HepG2 (cell line): Measurements from ENCODE around the gene UQCC2. TPM values are rescaled to one million over a fixed set of nuclear protein-coding genes. Genes with fewer than 3 reads are reported as not detected.

Experiments
- CBFB ChIP-seq: sonication (generic); formaldehyde crosslinking; IDR thresholded peaks from 2 replicates; pipeline ENCODE4 v1.4.0; 2020; ENCODE audit warnings: missing genetic modification reagents
- DMAP1 ChIP-seq: IDR thresholded peaks from 2 replicates; pipeline ENCODE4 v1.6.1; 2016
- GATAD2A ChIP-seq: IDR thresholded peaks from 2 replicates; pipeline ENCODE4 v1.6.1; 2016
- KAT7 ChIP-seq: IDR thresholded peaks from 2 replicates; pipeline ENCODE4 v1.6.1; 2018; ENCODE audit warnings: borderline replicate concordance, missing compliant biosample characterization
- LRRFIP1 ChIP-seq: sonication (generic); formaldehyde crosslinking; conservative IDR thresholded peaks from 2 replicates; pipeline ENCODE4 v1.4.0; 2020; ENCODE audit warnings: missing genetic modification reagents
- NFRKB ChIP-seq: fragments of 450-650 bp; IDR thresholded peaks from 2 replicates; pipeline ENCODE4 v1.6.1; 2017
- PAWR ChIP-seq: sonication (generic); formaldehyde crosslinking; IDR thresholded peaks from 2 replicates; pipeline ENCODE4 v1.4.0; 2020; ENCODE audit warnings: missing genetic modification reagents, mild to moderate bottlenecking, borderline replicate concordance
- PRPF4 ChIP-seq: fragments of 200-400 bp; formaldehyde crosslinking; IDR thresholded peaks from 2 replicates; pipeline ENCODE4 v1.6.1; 2016; ENCODE audit warnings: low read length, low read depth; ENCODE audit not compliant: poor library complexity, severe bottlenecking
- SP5 ChIP-seq: IDR thresholded peaks from 2 replicates; pipeline ENCODE4 v1.6.1; 2016; ENCODE audit warnings: low read depth, borderline replicate concordance
- SYNCRIP ChIP-seq: fragments of 200-400 bp; formaldehyde crosslinking; IDR thresholded peaks from 2 replicates; pipeline ENCODE4 v1.6.1; 2018; ENCODE audit warnings: mild to moderate bottlenecking, low read depth, low read length; ENCODE audit not compliant: insufficient read depth
- TAF15 ChIP-seq: fragments of 200-400 bp; formaldehyde crosslinking; IDR thresholded peaks from one replicate; pipeline ENCODE4 v1.6.1; 2018; ENCODE audit warnings: mild to moderate bottlenecking, low read depth, low read length; ENCODE audit not compliant: poor library complexity, severe bottlenecking
- THAP7 ChIP-seq: sonication (generic); formaldehyde crosslinking; IDR thresholded peaks from 2 replicates; pipeline ENCODE4 v1.8.1; 2023; ENCODE audit warnings: mild to moderate bottlenecking, missing genetic modification reagents
- ZNF350 ChIP-seq: sonication (generic); formaldehyde crosslinking; IDR thresholded peaks from 2 replicates; pipeline ENCODE4 v1.4.0; 2020; ENCODE audit warnings: mild to moderate bottlenecking, low read depth, missing genetic modification reagents, borderline replicate concordance
- ZNF441 ChIP-seq: sonication (generic); formaldehyde crosslinking; IDR thresholded peaks from 2 replicates; pipeline ENCODE4 v1.7.0; 2021; ENCODE audit warnings: missing genetic modification reagents, borderline replicate concordance
- ZNF563 ChIP-seq: sonication (generic); formaldehyde crosslinking; IDR thresholded peaks from 2 replicates; pipeline ENCODE4 v1.8.0; 2022; ENCODE audit warnings: mild to moderate bottlenecking, moderate library complexity, missing genetic modification reagents
- ZNF724P ChIP-seq: sonication (generic); formaldehyde crosslinking; IDR thresholded peaks from 2 replicates; pipeline ENCODE4 v1.8.0; 2022; ENCODE audit warnings: missing genetic modification reagents, borderline replicate concordance
- polyA plus RNA-seq, 8 experiments: library from polyadenylated mRNA; depleted of rRNA in 3 of 8; stranded (reverse) in 7 of 8; unstranded in 1 of 8; fragments of >200 nt; fragmentation: Illumina TruSeq in 4 of 8; extraction: Trizol in 4 of 8; gene quantifications; 2 replicates each; pipeline versions ENCODE4 v1.2.1 to v1.2.3, GENCODE V29; 2011 to 2016; ENCODE audit warnings: low read depth in 4 of 8, missing spikeins in 1 of 8, mixed read lengths in 1 of 8; ENCODE audit not compliant: insufficient read depth in 1 of 8
- total RNA-seq, 5 experiments: library from RNA; depleted of rRNA; stranded (reverse); fragments of >200 nt; fragmentation: Illumina TruSeq; extraction: Trizol; gene quantifications; 2 replicates each; pipeline ENCODE4 v1.2.3, GENCODE V29; 2016; ENCODE audit warnings: low read depth in 1 of 5
- TF ChIP-seq, protein P1 (sequence below): IDR thresholded peaks from 2 replicates; pipeline ENCODE4 v1.6.1; 2016; ENCODE audit warnings: low read depth
- TF ChIP-seq, protein P2 (sequence below): sonication (generic); formaldehyde crosslinking; IDR thresholded peaks from 2 replicates; pipeline ENCODE4 v1.8.1; 2023; ENCODE audit warnings: mild to moderate bottlenecking, inconsistent platforms, moderate library complexity, missing genetic modification reagents, borderline replicate concordance
- TF ChIP-seq, protein P3 (sequence below): sonication (generic); formaldehyde crosslinking; IDR thresholded peaks from 2 replicates; pipeline ENCODE4 v1.8.0; 2022; ENCODE audit warnings: mild to moderate bottlenecking, missing genetic modification reagents
- TF ChIP-seq, protein P4 (sequence below): sonication (generic); formaldehyde crosslinking; IDR thresholded peaks from 2 replicates; pipeline ENCODE4 v1.4.0; 2020; ENCODE audit warnings: missing genetic modification reagents

Gene UQCC2
- total and polyA plus RNA-seq, 2 of the 13 experiments (the other 11 are each of a cell fraction or from before 2014, with no cell fraction given), result 82.4 to 238 TPM

DNA sequence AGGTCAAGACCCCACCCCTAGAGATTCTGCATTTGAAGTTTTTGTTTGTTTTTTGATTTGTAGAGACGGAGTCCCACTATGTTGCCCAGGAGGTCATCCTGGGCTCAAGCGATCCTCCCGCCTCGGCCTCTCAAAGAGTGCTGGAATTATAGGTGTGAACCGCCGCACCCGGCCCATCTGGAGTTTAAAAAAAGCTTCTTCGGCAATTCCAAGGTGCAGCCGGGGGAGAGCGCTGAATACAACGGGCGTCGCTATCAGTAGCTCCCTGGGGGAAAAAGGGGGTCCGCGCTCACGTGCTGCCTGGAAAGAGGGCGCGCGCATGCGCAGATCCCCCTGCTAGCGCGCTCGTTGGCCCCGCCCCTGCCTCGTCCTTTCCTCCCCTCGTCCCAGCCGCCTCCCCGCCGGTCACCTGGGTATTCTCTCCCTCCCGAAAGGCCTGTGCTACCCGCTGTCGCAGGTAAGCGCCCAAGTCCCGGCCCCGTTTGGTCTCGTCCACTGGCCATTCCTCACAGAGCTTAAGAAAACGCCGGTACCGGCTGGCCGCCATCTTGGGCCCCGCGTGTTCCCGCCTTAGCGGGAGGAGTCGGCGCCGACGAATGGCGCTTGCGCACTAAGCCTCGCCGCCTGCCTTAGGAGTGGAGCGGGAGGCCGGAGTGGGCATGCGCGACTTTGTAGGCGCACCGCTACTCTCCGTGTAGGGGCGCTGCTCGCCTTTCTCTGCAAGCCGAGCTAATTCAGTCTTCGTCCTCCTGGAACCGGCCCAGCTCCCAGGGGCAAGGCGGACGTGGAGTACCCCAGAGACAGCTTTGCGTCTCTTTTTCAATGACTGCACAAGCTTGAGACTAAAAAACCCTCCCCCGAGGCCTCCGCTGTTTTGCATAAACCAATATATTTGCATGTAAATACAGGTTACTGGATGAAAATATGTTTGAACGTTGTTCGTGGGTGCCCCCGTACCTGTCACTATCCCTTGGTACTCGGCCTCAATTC, at the start of gene UQCC2 (continued):
- TF ChIP-seq, protein P1, sequence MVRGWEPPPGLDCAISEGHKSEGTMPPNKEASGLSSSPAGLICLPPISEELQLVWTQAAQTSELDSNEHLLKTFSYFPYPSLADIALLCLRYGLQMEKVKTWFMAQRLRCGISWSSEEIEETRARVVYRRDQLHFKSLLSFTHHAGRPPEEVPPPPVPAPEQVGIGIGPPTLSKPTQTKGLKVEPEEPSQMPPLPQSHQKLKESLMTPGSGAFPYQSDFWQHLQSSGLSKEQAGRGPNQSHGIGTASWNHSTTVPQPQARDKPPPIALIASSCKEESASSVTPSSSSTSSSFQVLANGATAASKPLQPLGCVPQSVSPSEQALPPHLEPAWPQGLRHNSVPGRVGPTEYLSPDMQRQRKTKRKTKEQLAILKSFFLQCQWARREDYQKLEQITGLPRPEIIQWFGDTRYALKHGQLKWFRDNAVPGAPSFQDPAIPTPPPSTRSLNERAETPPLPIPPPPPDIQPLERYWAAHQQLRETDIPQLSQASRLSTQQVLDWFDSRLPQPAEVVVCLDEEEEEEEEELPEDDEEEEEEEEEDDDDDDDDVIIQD, result peak; percentile 11; the same call in 1 of the 2 replicates
- TF ChIP-seq SYNCRIP (no peak), CBFB (CRISPR knock-in tag) (peak; percentile 45; the same call in 1 of the 2 replicates), KAT7 (CRISPR knock-in tag) (peak; percentile 95), SP5 (CRISPR knock-in tag) (peak; percentile 56), ZNF350 (CRISPR knock-in tag) (peak; percentile 94), ZNF441 (CRISPR knock-in tag) (peak; percentile 45; the same call in 1 of the 2 replicates), THAP7 (CRISPR knock-in tag) (peak; percentile 94; the same call in 1 of the 2 replicates), ZNF724P (CRISPR knock-in tag) (peak; percentile 96), PAWR (CRISPR knock-in tag) (peak; percentile 86; the same call in 1 of the 2 replicates), DMAP1 (CRISPR knock-in tag) (peak; percentile 99), PRPF4 (no peak), GATAD2A (CRISPR knock-in tag) (no peak), TAF15 (no peak), LRRFIP1 (CRISPR knock-in tag) (no peak), NFRKB (no peak), ZNF563 (CRISPR knock-in tag) (peak; percentile 86)
- TF ChIP-seq, protein P2, sequence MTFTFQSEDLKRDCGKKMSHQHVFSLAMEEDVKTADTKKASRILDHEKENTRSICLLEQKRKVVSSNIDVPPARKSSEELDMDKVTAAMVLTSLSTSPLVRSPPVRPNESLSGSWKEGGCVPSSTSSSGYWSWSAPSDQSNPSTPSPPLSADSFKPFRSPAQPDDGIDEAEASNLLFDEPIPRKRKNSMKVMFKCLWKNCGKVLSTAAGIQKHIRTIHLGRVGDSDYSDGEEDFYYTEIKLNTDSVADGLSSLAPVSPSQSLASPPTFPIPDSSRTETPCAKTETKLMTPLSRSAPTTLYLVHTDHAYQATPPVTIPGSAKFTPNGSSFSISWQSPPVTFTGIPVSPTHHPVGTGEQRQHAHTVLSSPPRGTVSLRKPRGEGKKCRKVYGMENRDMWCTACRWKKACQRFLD (CRISPR knock-in tag), result peak; percentile 95
- TF ChIP-seq, protein P3, sequence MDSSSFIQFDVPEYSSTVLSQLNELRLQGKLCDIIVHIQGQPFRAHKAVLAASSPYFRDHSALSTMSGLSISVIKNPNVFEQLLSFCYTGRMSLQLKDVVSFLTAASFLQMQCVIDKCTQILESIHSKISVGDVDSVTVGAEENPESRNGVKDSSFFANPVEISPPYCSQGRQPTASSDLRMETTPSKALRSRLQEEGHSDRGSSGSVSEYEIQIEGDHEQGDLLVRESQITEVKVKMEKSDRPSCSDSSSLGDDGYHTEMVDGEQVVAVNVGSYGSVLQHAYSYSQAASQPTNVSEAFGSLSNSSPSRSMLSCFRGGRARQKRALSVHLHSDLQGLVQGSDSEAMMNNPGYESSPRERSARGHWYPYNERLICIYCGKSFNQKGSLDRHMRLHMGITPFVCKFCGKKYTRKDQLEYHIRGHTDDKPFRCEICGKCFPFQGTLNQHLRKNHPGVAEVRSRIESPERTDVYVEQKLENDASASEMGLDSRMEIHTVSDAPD (CRISPR knock-in tag), result peak; percentile 76; the same call in 1 of the 2 replicates
- TF ChIP-seq, protein P4, sequence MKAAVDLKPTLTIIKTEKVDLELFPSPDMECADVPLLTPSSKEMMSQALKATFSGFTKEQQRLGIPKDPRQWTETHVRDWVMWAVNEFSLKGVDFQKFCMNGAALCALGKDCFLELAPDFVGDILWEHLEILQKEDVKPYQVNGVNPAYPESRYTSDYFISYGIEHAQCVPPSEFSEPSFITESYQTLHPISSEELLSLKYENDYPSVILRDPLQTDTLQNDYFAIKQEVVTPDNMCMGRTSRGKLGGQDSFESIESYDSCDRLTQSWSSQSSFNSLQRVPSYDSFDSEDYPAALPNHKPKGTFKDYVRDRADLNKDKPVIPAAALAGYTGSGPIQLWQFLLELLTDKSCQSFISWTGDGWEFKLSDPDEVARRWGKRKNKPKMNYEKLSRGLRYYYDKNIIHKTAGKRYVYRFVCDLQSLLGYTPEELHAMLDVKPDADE (CRISPR knock-in tag), result no peak
